GM23338 (cell line): ENCODE measurements around the gene CADPS2. TPM values are rescaled to one million over a fixed set of nuclear protein-coding genes. Genes with fewer than 3 reads are reported as not detected.

Source experiments
- ATAC-seq: fragments of 200-7000 bp; cut with Tn5 transposase; 3 replicates; pipeline ENCODE4 v1.9.1; 2020
- DNase-seq: peaks from one replicate; pipeline ENCODE4 v3.0.0-alpha.2; 2015; ENCODE audit warnings: low spot score
- H2AFZ ChIP-seq: fragments of 200-600 bp; sonication (generic); 2 replicates; pipeline ENCODE4 v1.8.0; 2016; ENCODE audit warnings: antibody characterized with exemption, mild to moderate bottlenecking, moderate library complexity
- H3F3A ChIP-seq: fragments of 200-600 bp; sonication (generic); replicated peaks from 2 replicates; pipeline ENCODE4 v1.8.0; 2017; ENCODE audit warnings: antibody characterized with exemption, mixed run types, low read depth
- H3K27ac ChIP-seq: fragments of 200-600 bp; sonication (generic); 2 replicates; pipeline ENCODE4 v1.6.1; 2016; ENCODE audit warnings: low read depth
- H3K27me3 ChIP-seq: fragments of 200-600 bp; sonication (generic); 2 replicates; pipeline ENCODE4 v1.8.0; 2016; ENCODE audit warnings: mild to moderate bottlenecking, mixed run types, moderate library complexity; ENCODE audit not compliant: insufficient read depth
- H3K36me3 ChIP-seq: fragments of 200-600 bp; sonication (generic); 2 replicates; pipeline ENCODE4 v1.8.0; 2016; ENCODE audit warnings: mild to moderate bottlenecking; ENCODE audit not compliant: insufficient read depth
- H3K4me1 ChIP-seq: fragments of 200-600 bp; sonication (generic); 2 replicates; pipeline ENCODE4 v1.8.0; 2016; ENCODE audit warnings: mild to moderate bottlenecking, moderate library complexity; ENCODE audit not compliant: insufficient read depth
- H3K4me2 ChIP-seq: fragments of 200-600 bp; sonication (generic); 2 replicates; pipeline ENCODE4 v1.7.1; 2017; ENCODE audit warnings: mixed run types
- H3K4me3 ChIP-seq: fragments of 200-600 bp; sonication (generic); 2 replicates; pipeline ENCODE4 v1.6.1; 2016; ENCODE audit warnings: mixed run types
- H3K79me2 ChIP-seq: fragments of 200-600 bp; sonication (generic); replicated peaks from 2 replicates; pipeline ENCODE4 v1.8.0; 2017; ENCODE audit warnings: mild to moderate bottlenecking; ENCODE audit not compliant: insufficient read depth
- H3K9me2 ChIP-seq: fragments of 200-600 bp; sonication (generic); 2 replicates; pipeline ENCODE4 v1.8.0; 2017; ENCODE audit not compliant: insufficient read depth
- H4K20me1 ChIP-seq: fragments of 200-600 bp; sonication (generic); replicated peaks from 2 replicates; pipeline ENCODE4 v1.8.0; 2017; ENCODE audit warnings: mild to moderate bottlenecking; ENCODE audit not compliant: insufficient read depth
- H3K27ac Mint-ChIP-seq: 2 replicates; pipeline ENCODE4 v1.8.0; 2020; ENCODE audit warnings: inconsistent platforms, mild to moderate bottlenecking, moderate library complexity, mixed read lengths
- H3K27me3 Mint-ChIP-seq: 3 replicates; pipeline ENCODE4 v1.8.0; 2022; ENCODE audit warnings: low read depth, mild to moderate bottlenecking, moderate library complexity, mixed read lengths, inconsistent platforms; ENCODE audit not compliant: insufficient read depth, poor library complexity
- H3K36me3 Mint-ChIP-seq: 3 replicates; pipeline ENCODE4 v1.8.0; 2021; ENCODE audit warnings: low read depth, mild to moderate bottlenecking, inconsistent platforms, moderate library complexity, mixed read lengths
- H3K4me1 Mint-ChIP-seq: 3 replicates; pipeline ENCODE4 v1.8.0; 2020; ENCODE audit warnings: mild to moderate bottlenecking, inconsistent platforms, mixed read lengths
- H3K4me3 Mint-ChIP-seq: 3 replicates; pipeline ENCODE4 v1.8.0; 2021; ENCODE audit warnings: moderate library complexity, mild to moderate bottlenecking, inconsistent platforms, mixed read lengths
- H3K9me3 Mint-ChIP-seq: 3 replicates; pipeline ENCODE4 v1.8.0; 2020; ENCODE audit warnings: moderate library complexity, mild to moderate bottlenecking, inconsistent platforms, mixed read lengths
- CREB1 ChIP-seq: fragments of 250-450 bp; sonication (Bioruptor Pico); IDR thresholded peaks from 2 replicates; pipeline ENCODE4 v1.5.0; 2020; ENCODE audit warnings: low read depth, mild to moderate bottlenecking, moderate library complexity
- EZH2 ChIP-seq: fragments of 200-600 bp; sonication (generic); IDR thresholded peaks from one replicate; pipeline ENCODE4 v1.8.0; 2017; ENCODE audit warnings: antibody characterized with exemption, mild to moderate bottlenecking, low read depth; ENCODE audit not compliant: unreplicated experiment
- EZH2phosphoT487 ChIP-seq: fragments of 200-600 bp; sonication (generic); IDR thresholded peaks from one replicate; pipeline ENCODE4 v1.8.1; 2018; ENCODE audit warnings: antibody characterized with exemption; ENCODE audit not compliant: unreplicated experiment
- JUNB ChIP-seq: IDR thresholded peaks from one replicate; pipeline ENCODE4 v1.6.1; 2016; ENCODE audit warnings: antibody characterized with exemption; ENCODE audit not compliant: unreplicated experiment
- NANOG ChIP-seq: IDR thresholded peaks from 2 replicates; pipeline ENCODE4 v1.6.1; 2016; ENCODE audit warnings: antibody characterized with exemption, borderline replicate concordance
- POLR2AphosphoS5 ChIP-seq: IDR thresholded peaks from 2 replicates; pipeline ENCODE4 v1.6.1; 2016; ENCODE audit warnings: antibody characterized with exemption, low read depth
- STAT1 ChIP-seq: IDR thresholded peaks from one replicate; pipeline ENCODE4 v1.6.1; 2016; ENCODE audit warnings: antibody characterized with exemption; ENCODE audit not compliant: unreplicated experiment
- ZNF114 ChIP-seq: fragments of 250-450 bp; sonication (Bioruptor Pico); IDR thresholded peaks from 2 replicates; pipeline ENCODE4 v1.5.0; 2020; ENCODE audit warnings: mild to moderate bottlenecking, moderate library complexity
- ZNF331 ChIP-seq: fragments of 250-450 bp; sonication (Bioruptor Pico); IDR thresholded peaks from 2 replicates; pipeline ENCODE4 v1.5.0; 2020; ENCODE audit warnings: low read depth, mild to moderate bottlenecking, moderate library complexity
- polyA plus RNA-seq: library from polyadenylated mRNA; unstranded; fragments of >200 nt; fragmentation: Nextera tagmentation; extraction: Ambion mirVana; gene quantifications from 2 replicates; pipeline ENCODE4 v1.2.1, GENCODE V29; 2016
- total RNA-seq: library from RNA; depleted of rRNA; stranded (reverse); fragments of >200 nt; shearing (Covaris generic); gene quantifications from 2 replicates; pipeline ENCODE4 v1.2.3, GENCODE V29; 2014
- TF ChIP-seq, protein P1 (sequence below): IDR thresholded peaks from 2 replicates; pipeline ENCODE4 v1.6.1; 2016; ENCODE audit warnings: antibody characterized with exemption
- TF ChIP-seq, protein P2 (sequence below): fragments of 250-450 bp; sonication (Bioruptor Pico); IDR thresholded peaks from 2 replicates; pipeline ENCODE4 v1.5.0; 2020; ENCODE audit warnings: mild to moderate bottlenecking, moderate library complexity
- TF ChIP-seq, protein P3 (sequence below): IDR thresholded peaks from one replicate; pipeline ENCODE4 v1.6.1; 2018; ENCODE audit warnings: antibody characterized with exemption; ENCODE audit not compliant: unreplicated experiment
- TF ChIP-seq, protein P4 (sequence below), 2 experiments: fragments of 200-600 bp in 1 of 2; sonication (generic) in 1 of 2; conservative IDR thresholded peaks; 2 replicates each; pipeline versions ENCODE4 v1.5.1 to v1.6.1; 2016 to 2017; ENCODE audit warnings: antibody characterized with exemption in 2 of 2, low read depth in 2 of 2, mild to moderate bottlenecking in 2 of 2, moderate library complexity in 1 of 2

CADPS2 gene
- total and polyA plus RNA-seq, 2 experiments from 2014 or later: 16.3 to 36.9 TPM

DNA sequence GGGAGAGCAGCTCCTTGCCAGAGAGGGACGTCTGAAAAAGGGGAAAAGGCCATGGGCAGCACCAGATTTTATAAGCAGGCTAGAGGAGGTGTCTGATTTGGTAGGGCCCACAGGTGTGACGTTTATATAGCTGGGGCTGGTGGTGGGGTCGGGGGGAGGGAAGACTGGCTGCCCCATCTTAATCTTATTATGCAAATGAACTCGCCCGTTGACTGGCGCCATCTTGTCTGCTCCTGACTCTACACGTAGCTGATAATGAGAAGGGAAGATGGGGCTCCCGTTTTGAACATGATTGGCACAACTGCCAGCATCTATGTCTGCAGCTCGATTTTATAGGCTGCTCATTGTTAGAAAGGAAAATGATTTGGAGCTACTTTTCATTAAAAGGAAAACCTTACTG lies 28.6 kb upstream of the CADPS2 start:
- H3K9me3 Mint-ChIP-seq: no peaks in the 10 kb centered on the region
- peaks cover 6% of the 10 kb centered on the region; the same call in 1 of the 3 replicates for H3K36me3 Mint-ChIP-seq
- DNase-seq (no peak), ATAC-seq (no peak)
- no peak overlapping the region for H3K27ac Mint-ChIP-seq
- no peaks in the 10 kb centered on the region for H3K79me2 ChIP-seq
- no peak overlapping the region for H3K27ac ChIP-seq
- H3K4me3 ChIP-seq: no peak overlapping the region
- H3K27me3 Mint-ChIP-seq: peaks cover 2% of the 10 kb centered on the region
- 0 out of 2 replicates have a peak, but pooled peaks cover 5% of the 10 kb centered on the region for H3K9me2 ChIP-seq
- 0 out of 2 replicates have a peak overlapping the region, but pooled peaks have one; percentile 11 for H2AFZ ChIP-seq
- H3K27me3 ChIP-seq: no peaks in the 10 kb centered on the region
- no peaks in the 10 kb centered on the region for H4K20me1 ChIP-seq
- H3K4me1 Mint-ChIP-seq: peaks cover 20% of the 10 kb centered on the region
- H3F3A ChIP-seq: no peaks in the 10 kb centered on the region
- H3K4me2 ChIP-seq: no peak overlapping the region
- no peak overlapping the region for H3K4me3 Mint-ChIP-seq
- H3K36me3 ChIP-seq: no peaks in the 10 kb centered on the region
- TF ChIP-seq ZNF331 (CRISPR knock-in tag) (no peak), EZH2 (no peak), CREB1 (CRISPR knock-in tag) (no peak), JUNB (no peak), STAT1 (no peak), POLR2AphosphoS5 (no peak), NANOG (no peak), EZH2phosphoT487 (no peak), ZNF114 (CRISPR knock-in tag) (no peak)
- TF ChIP-seq, protein P1, sequence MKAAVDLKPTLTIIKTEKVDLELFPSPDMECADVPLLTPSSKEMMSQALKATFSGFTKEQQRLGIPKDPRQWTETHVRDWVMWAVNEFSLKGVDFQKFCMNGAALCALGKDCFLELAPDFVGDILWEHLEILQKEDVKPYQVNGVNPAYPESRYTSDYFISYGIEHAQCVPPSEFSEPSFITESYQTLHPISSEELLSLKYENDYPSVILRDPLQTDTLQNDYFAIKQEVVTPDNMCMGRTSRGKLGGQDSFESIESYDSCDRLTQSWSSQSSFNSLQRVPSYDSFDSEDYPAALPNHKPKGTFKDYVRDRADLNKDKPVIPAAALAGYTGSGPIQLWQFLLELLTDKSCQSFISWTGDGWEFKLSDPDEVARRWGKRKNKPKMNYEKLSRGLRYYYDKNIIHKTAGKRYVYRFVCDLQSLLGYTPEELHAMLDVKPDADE: no peak
- TF ChIP-seq, protein P2, sequence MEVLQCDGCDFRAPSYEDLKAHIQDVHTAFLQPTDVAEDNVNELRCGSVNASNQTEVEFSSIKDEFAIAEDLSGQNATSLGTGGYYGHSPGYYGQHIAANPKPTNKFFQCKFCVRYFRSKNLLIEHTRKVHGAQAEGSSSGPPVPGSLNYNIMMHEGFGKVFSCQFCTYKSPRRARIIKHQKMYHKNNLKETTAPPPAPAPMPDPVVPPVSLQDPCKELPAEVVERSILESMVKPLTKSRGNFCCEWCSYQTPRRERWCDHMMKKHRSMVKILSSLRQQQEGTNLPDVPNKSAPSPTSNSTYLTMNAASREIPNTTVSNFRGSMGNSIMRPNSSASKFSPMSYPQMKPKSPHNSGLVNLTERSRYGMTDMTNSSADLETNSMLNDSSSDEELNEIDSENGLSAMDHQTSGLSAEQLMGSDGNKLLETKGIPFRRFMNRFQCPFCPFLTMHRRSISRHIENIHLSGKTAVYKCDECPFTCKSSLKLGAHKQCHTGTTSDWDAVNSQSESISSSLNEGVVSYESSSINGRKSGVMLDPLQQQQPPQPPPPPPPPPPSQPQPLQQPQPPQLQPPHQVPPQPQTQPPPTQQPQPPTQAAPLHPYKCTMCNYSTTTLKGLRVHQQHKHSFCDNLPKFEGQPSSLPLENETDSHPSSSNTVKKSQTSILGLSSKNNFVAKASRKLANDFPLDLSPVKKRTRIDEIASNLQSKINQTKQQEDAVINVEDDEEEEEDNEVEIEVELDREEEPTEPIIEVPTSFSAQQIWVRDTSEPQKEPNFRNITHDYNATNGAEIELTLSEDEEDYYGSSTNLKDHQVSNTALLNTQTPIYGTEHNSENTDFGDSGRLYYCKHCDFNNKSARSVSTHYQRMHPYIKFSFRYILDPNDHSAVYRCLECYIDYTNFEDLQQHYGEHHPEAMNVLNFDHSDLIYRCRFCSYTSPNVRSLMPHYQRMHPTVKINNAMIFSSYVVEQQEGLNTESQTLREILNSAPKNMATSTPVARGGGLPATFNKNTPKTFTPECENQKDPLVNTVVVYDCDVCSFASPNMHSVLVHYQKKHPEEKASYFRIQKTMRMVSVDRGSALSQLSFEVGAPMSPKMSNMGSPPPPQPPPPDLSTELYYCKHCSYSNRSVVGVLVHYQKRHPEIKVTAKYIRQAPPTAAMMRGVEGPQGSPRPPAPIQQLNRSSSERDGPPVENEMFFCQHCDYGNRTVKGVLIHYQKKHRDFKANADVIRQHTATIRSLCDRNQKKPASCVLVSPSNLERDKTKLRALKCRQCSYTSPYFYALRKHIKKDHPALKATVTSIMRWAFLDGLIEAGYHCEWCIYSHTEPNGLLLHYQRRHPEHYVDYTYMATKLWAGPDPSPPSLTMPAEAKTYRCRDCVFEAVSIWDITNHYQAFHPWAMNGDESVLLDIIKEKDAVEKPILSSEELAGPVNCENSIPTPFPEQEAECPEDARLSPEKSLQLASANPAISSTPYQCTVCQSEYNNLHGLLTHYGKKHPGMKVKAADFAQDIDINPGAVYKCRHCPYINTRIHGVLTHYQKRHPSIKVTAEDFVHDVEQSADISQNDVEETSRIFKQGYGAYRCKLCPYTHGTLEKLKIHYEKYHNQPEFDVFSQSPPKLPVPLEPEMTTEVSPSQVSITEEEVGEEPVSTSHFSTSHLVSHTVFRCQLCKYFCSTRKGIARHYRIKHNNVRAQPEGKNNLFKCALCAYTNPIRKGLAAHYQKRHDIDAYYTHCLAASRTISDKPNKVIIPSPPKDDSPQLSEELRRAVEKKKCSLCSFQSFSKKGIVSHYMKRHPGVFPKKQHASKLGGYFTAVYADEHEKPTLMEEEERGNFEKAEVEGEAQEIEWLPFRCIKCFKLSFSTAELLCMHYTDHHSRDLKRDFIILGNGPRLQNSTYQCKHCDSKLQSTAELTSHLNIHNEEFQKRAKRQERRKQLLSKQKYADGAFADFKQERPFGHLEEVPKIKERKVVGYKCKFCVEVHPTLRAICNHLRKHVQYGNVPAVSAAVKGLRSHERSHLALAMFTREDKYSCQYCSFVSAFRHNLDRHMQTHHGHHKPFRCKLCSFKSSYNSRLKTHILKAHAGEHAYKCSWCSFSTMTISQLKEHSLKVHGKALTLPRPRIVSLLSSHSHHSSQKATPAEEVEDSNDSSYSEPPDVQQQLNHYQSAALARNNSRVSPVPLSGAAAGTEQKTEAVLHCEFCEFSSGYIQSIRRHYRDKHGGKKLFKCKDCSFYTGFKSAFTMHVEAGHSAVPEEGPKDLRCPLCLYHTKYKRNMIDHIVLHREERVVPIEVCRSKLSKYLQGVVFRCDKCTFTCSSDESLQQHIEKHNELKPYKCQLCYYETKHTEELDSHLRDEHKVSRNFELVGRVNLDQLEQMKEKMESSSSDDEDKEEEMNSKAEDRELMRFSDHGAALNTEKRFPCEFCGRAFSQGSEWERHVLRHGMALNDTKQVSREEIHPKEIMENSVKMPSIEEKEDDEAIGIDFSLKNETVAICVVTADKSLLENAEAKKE (CRISPR knock-in tag): no peak
- TF ChIP-seq, protein P3, sequence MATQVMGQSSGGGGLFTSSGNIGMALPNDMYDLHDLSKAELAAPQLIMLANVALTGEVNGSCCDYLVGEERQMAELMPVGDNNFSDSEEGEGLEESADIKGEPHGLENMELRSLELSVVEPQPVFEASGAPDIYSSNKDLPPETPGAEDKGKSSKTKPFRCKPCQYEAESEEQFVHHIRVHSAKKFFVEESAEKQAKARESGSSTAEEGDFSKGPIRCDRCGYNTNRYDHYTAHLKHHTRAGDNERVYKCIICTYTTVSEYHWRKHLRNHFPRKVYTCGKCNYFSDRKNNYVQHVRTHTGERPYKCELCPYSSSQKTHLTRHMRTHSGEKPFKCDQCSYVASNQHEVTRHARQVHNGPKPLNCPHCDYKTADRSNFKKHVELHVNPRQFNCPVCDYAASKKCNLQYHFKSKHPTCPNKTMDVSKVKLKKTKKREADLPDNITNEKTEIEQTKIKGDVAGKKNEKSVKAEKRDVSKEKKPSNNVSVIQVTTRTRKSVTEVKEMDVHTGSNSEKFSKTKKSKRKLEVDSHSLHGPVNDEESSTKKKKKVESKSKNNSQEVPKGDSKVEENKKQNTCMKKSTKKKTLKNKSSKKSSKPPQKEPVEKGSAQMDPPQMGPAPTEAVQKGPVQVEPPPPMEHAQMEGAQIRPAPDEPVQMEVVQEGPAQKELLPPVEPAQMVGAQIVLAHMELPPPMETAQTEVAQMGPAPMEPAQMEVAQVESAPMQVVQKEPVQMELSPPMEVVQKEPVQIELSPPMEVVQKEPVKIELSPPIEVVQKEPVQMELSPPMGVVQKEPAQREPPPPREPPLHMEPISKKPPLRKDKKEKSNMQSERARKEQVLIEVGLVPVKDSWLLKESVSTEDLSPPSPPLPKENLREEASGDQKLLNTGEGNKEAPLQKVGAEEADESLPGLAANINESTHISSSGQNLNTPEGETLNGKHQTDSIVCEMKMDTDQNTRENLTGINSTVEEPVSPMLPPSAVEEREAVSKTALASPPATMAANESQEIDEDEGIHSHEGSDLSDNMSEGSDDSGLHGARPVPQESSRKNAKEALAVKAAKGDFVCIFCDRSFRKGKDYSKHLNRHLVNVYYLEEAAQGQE: no peak
- TF ChIP-seq, protein P4, sequence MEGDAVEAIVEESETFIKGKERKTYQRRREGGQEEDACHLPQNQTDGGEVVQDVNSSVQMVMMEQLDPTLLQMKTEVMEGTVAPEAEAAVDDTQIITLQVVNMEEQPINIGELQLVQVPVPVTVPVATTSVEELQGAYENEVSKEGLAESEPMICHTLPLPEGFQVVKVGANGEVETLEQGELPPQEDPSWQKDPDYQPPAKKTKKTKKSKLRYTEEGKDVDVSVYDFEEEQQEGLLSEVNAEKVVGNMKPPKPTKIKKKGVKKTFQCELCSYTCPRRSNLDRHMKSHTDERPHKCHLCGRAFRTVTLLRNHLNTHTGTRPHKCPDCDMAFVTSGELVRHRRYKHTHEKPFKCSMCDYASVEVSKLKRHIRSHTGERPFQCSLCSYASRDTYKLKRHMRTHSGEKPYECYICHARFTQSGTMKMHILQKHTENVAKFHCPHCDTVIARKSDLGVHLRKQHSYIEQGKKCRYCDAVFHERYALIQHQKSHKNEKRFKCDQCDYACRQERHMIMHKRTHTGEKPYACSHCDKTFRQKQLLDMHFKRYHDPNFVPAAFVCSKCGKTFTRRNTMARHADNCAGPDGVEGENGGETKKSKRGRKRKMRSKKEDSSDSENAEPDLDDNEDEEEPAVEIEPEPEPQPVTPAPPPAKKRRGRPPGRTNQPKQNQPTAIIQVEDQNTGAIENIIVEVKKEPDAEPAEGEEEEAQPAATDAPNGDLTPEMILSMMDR (conservative IDR thresholded peaks at IDR 0.05; ENCODE audit: low read depth in 2 of 2): no peak
- peaks cover 16% of the 10 kb centered on the region for H3K4me1 ChIP-seq
